H1 (cell line): ENCODE data around the gene TNPO3. TPM values are rescaled to one million over a fixed set of nuclear protein-coding genes. Genes with fewer than 3 reads are reported as not detected.

Experiments
- BRCA1 ChIP-seq: IDR thresholded peaks from 2 replicates; pipeline ENCODE4 v1.6.1; 2012; ENCODE audit warnings: low read depth, low read length, improper control_type of control experiment
- CHD7 ChIP-seq: fragments of 300-600 bp; sonication (generic); IDR thresholded peaks from 2 replicates; pipeline ENCODE4 v1.7.1; 2012; ENCODE audit warnings: low read length, moderate library complexity, mild to moderate bottlenecking, inconsistent platforms; ENCODE audit not compliant: insufficient replicate concordance
- EP300 ChIP-seq, 2 experiments: IDR thresholded peaks; 1 replicate in 1 of 2; 2 replicates in 1 of 2; pipeline ENCODE4 v1.6.1; 2011 to 2012; ENCODE audit warnings: low read depth in 2 of 2, low read length in 2 of 2, mild to moderate bottlenecking in 2 of 2, borderline replicate concordance in 1 of 2, inconsistent platforms in 1 of 2, moderate library complexity in 1 of 2
- RBBP5 ChIP-seq: IDR thresholded peaks from 2 replicates; pipeline ENCODE4 v1.7.1; 2012; ENCODE audit warnings: low read depth, mild to moderate bottlenecking, inconsistent platforms, low read length, moderate library complexity, borderline replicate concordance
- SIN3A ChIP-seq, 2 experiments: IDR thresholded peaks in 1 of 2; conservative IDR thresholded peaks in 1 of 2; 2 replicates each; pipeline ENCODE4 v1.6.1; 2011 to 2012; ENCODE audit warnings: low read length in 2 of 2, improper control_type of control experiment in 1 of 2, low read depth in 1 of 2, mild to moderate bottlenecking in 1 of 2
- SIX5 ChIP-seq: IDR thresholded peaks from 2 replicates; pipeline ENCODE4 v1.6.1; 2011; ENCODE audit warnings: mild to moderate bottlenecking, low read depth, low read length
- SP4 ChIP-seq: IDR thresholded peaks from 2 replicates; pipeline ENCODE4 v1.6.1; 2012; ENCODE audit warnings: low read length, inconsistent platforms
- SUZ12 ChIP-seq: fragments of 200-600 bp; sonication (generic); IDR thresholded peaks from 2 replicates; pipeline ENCODE4 v1.6.1; 2012; ENCODE audit warnings: mild to moderate bottlenecking, inconsistent platforms, low read length, moderate library complexity, mixed read lengths
- polyA plus RNA-seq, 7 experiments: library from polyadenylated mRNA; depleted of rRNA in 3 of 7; stranded (reverse) in 5 of 7; unstranded in 2 of 7; fragments of >200 nt in 5 of 7; fragments of 200-250 nt in 2 of 7; gene quantifications; 1 replicate in 5 of 7; 2 replicates in 1 of 7; 4 replicates in 1 of 7; pipeline versions ENCODE4 v1.2.1 to v1.2.3, GENCODE V29; 2011 to 2013; ENCODE audit warnings: missing spikeins in 2 of 7, mixed read lengths in 2 of 7
- total RNA-seq: library from RNA; stranded (reverse); fragmentation: NEBNext Ultra II Directional; extraction: Animal tissue kit (Norgen Biotek cat#: 25700); gene quantifications from 2 replicates; pipeline ENCODE4 v1.2.1, GENCODE V29; 2021

TNPO3 gene
- total and polyA plus RNA-seq, 2 of the 8 experiments (the other 6 are each of a cell fraction or from before 2014, with no cell fraction given): 67.6 to 99.2 TPM

GRCh38 chr7:128955981-128956380 lies 98.9 kb downstream of the TNPO3 start (continued):
- TF ChIP-seq CHD7: no peak
- TF ChIP-seq SIN3A (conservative IDR thresholded peaks at IDR 0.05 in 1 of 2, IDR thresholded peaks at IDR 0.05 in 1 of 2; ENCODE audit: low read depth in 1 of 2, low read length in 2 of 2): no peak
- TF ChIP-seq RBBP5: no peak
- no peak for TF ChIP-seq SUZ12
- no peak for TF ChIP-seq SIX5
- TF ChIP-seq EP300 (IDR thresholded peaks at IDR 0.05; ENCODE audit: borderline replicate concordance in 1 of 2, low read depth in 2 of 2, low read length in 2 of 2): no peak
- TF ChIP-seq SP4: no peak
- TF ChIP-seq BRCA1: no peak
- TF ChIP-seq, all 59 proteins: peak for 0
